HCT116 (cell line): Measurements from ENCODE around the gene MRAP2. TPM values are rescaled to one million over a fixed set of nuclear protein-coding genes. Genes with fewer than 3 reads are reported as not detected.

ENCODE experiments used
- ATAC-seq: fragments of 200-7000 bp; cut with Tn5 transposase; 2 replicates; pipeline ENCODE4 v1.9.1; 2020; ENCODE audit warnings: mild to moderate bottlenecking, moderate library complexity
- BruUV-seq: library from RNA; stranded (reverse); fragments of 400-500 nt; replicated peaks from 2 replicates; lab custom pipeline; 2021; lab: Mats Ljungman, UMichigan
- CTCF ChIA-PET: fragments of 300-600 bp; sonication (Branson Sonifier 250); formaldehyde crosslinking; loops from one replicate; lab custom pipeline; 2021; ENCODE audit warnings: antibody characterized with exemption; lab: Charles Lee
- POLR2A ChIA-PET: fragments of 300-600, 350-600 bp; sonication (Branson Sonifier 250); formaldehyde crosslinking; loops from one replicate; lab custom pipeline; 2021; ENCODE audit warnings: antibody characterized with exemption; lab: Charles Lee
- RAD21 ChIA-PET, 2 experiments: fragments of 300-600 bp; sonication (Branson Sonifier 250); formaldehyde crosslinking; loops; one replicate each; lab custom pipeline; 2023; ENCODE audit warnings: low total read pairs in 2 of 2; ENCODE audit not compliant: uncharacterized antibody in 2 of 2, unreplicated experiment in 2 of 2, low non-redundant PET in 1 of 2; lab: Charles Lee
- DNase-seq: peaks from one replicate; pipeline ENCODE4 v3.0.0-alpha.2; 2010; ENCODE audit warnings: low read depth, low spot score
- H2AFZ ChIP-seq: fragments of 200-600 bp; shearing (Covaris generic), sonication (generic); 2 replicates; pipeline ENCODE4 v1.6.1; 2017; ENCODE audit warnings: low read depth, mixed run types, mixed read lengths, antibody characterized with exemption, low read length; ENCODE audit not compliant: poor library complexity, severe bottlenecking
- H3K27ac ChIP-seq: 2 replicates; pipeline ENCODE4 v1.5.1; 2012; ENCODE audit warnings: low read depth, low read length
- H3K27me3 ChIP-seq: fragments of 200-600 bp; sonication (generic); 2 replicates; pipeline ENCODE4 v1.6.1; 2016; ENCODE audit warnings: mixed run types, low read length, mixed read lengths; ENCODE audit not compliant: insufficient read depth
- H3K36me3 ChIP-seq, 2 experiments: fragments of 200-500 bp in 1 of 2; fragments of 200-600 bp in 1 of 2; sonication (Bioruptor generic) in 1 of 2; sonication (generic) in 1 of 2; 2 replicates each; pipeline versions ENCODE4 v1.5.1 to v1.6.1; 2014 to 2016; ENCODE audit warnings: low read length in 2 of 2, inconsistent platforms in 1 of 2, mixed read lengths in 1 of 2, mixed run types in 1 of 2; ENCODE audit not compliant: insufficient read depth in 2 of 2, control insufficient read depth in 1 of 2
- H3K4me1 ChIP-seq, 2 experiments: fragments of 200-600 bp in 1 of 2; sonication (generic) in 1 of 2; 2 replicates each; pipeline versions ENCODE4 v1.5.1 to v1.6.1; 2012 to 2017; ENCODE audit warnings: low read length in 2 of 2, inconsistent platforms in 1 of 2, mild to moderate bottlenecking in 1 of 2, mixed read lengths in 1 of 2, mixed run types in 1 of 2, moderate library complexity in 1 of 2; ENCODE audit not compliant: insufficient read depth in 2 of 2, control insufficient read depth in 1 of 2
- H3K4me2 ChIP-seq: fragments of 200-600 bp; sonication (generic); 2 replicates; pipeline ENCODE4 v1.6.1; 2017; ENCODE audit warnings: mixed run types, low read length, mixed read lengths
- H3K4me3 ChIP-seq, 2 experiments: fragments of 200-600 bp in 1 of 2; sonication (generic) in 1 of 2; replicated peaks in 1 of 2; 2 replicates each; pipeline ENCODE4 v1.5.1; 2011 to 2016; ENCODE audit warnings: low read length in 2 of 2, control low read depth in 1 of 2, low read depth in 1 of 2, mild to moderate bottlenecking in 1 of 2, mixed read lengths in 1 of 2, mixed run types in 1 of 2
- H3K79me2 ChIP-seq: fragments of 200-600 bp; sonication (generic); 2 replicates; pipeline ENCODE4 v1.6.1; 2017; ENCODE audit warnings: mild to moderate bottlenecking, mixed run types, low read length, moderate library complexity, mixed read lengths; ENCODE audit not compliant: insufficient read depth
- H3K9ac ChIP-seq: fragments of 200-600 bp; sonication (generic); 2 replicates; pipeline ENCODE4 v1.6.1; 2016; ENCODE audit warnings: low read length, mixed read lengths
- H3K9me2 ChIP-seq: fragments of 200-600 bp; sonication (generic), shearing (Covaris generic); 2 replicates; pipeline ENCODE4 v1.6.1; 2017; ENCODE audit warnings: mixed run types, mild to moderate bottlenecking, moderate library complexity; ENCODE audit not compliant: insufficient read depth
- H3K9me3 ChIP-seq, 2 experiments: fragments of 200-500 bp in 1 of 2; fragments of 200-600 bp in 1 of 2; sonication (Bioruptor generic) in 1 of 2; sonication (generic) in 1 of 2; 2 replicates each; pipeline ENCODE4 v1.6.1; 2014 to 2017; ENCODE audit warnings: low read length in 2 of 2, mixed read lengths in 2 of 2, inconsistent platforms in 1 of 2, low read depth in 1 of 2, mild to moderate bottlenecking in 1 of 2, mixed run types in 1 of 2, moderate library complexity in 1 of 2; ENCODE audit not compliant: control insufficient read depth in 1 of 2, insufficient read depth in 1 of 2
- H4K20me1 ChIP-seq: fragments of 200-600 bp; sonication (generic), shearing (Covaris generic); 2 replicates; pipeline ENCODE4 v1.6.1; 2017; ENCODE audit warnings: mixed run types, mild to moderate bottlenecking, moderate library complexity; ENCODE audit not compliant: insufficient read depth
- ATF3 ChIP-seq: IDR thresholded peaks from 2 replicates; pipeline ENCODE4 v1.6.1; 2012
- CEBPB ChIP-seq: IDR thresholded peaks from 2 replicates; pipeline ENCODE4 v1.6.1; 2012; ENCODE audit warnings: low read depth
- CTCF ChIP-seq, 3 experiments: fragments of 200-600 bp in 1 of 3; sonication (generic) in 1 of 3; IDR thresholded peaks in 2 of 3; conservative IDR thresholded peaks in 1 of 3; 2 replicates each; pipeline ENCODE4 v1.5.1; 2012 to 2017; ENCODE audit warnings: low read depth in 2 of 3, low read length in 2 of 3, antibody characterized with exemption in 1 of 3, borderline replicate concordance in 1 of 3, control low read depth in 1 of 3, mild to moderate bottlenecking in 1 of 3, mixed read lengths in 1 of 3, mixed run types in 1 of 3, moderate library complexity in 1 of 3; ENCODE audit not compliant: insufficient read depth in 1 of 3
- EGR1 ChIP-seq: IDR thresholded peaks from 2 replicates; pipeline ENCODE4 v1.6.1; 2012; ENCODE audit warnings: low read depth
- ELF1 ChIP-seq: IDR thresholded peaks from 2 replicates; pipeline ENCODE4 v1.6.1; 2012; ENCODE audit warnings: low read depth, borderline replicate concordance
- EZH2 ChIP-seq: fragments of 200-600 bp; sonication (generic); IDR thresholded peaks from 2 replicates; pipeline ENCODE4 v1.6.1; 2017; ENCODE audit warnings: antibody characterized with exemption, mixed run types
- EZH2phosphoT487 ChIP-seq: fragments of 200-600 bp; IDR thresholded peaks from 2 replicates; pipeline ENCODE4 v1.6.1; 2018; ENCODE audit warnings: antibody characterized with exemption, borderline replicate concordance
- JUND ChIP-seq: IDR thresholded peaks from 2 replicates; pipeline ENCODE4 v1.6.1; 2012
- MAX ChIP-seq: IDR thresholded peaks from 2 replicates; pipeline ENCODE4 v1.6.1; 2012
- POLR2AphosphoS5 ChIP-seq: IDR thresholded peaks from 2 replicates; pipeline ENCODE4 v1.6.1; 2011; ENCODE audit warnings: mild to moderate bottlenecking, low read depth, low read length, moderate library complexity
- RAD21 ChIP-seq: IDR thresholded peaks from 2 replicates; pipeline ENCODE4 v1.6.1; 2012; ENCODE audit warnings: low read depth, mild to moderate bottlenecking
- REST ChIP-seq: IDR thresholded peaks from 2 replicates; pipeline ENCODE4 v1.6.1; 2012; ENCODE audit warnings: low read depth
- SIN3A ChIP-seq: IDR thresholded peaks from 2 replicates; pipeline ENCODE4 v1.6.1; 2012; ENCODE audit warnings: low read depth
- SP1 ChIP-seq: IDR thresholded peaks from 2 replicates; pipeline ENCODE4 v1.6.1; 2012; ENCODE audit warnings: low read depth
- TCF7L2 ChIP-seq: IDR thresholded peaks from 2 replicates; pipeline ENCODE4 v1.7.0; 2011; ENCODE audit warnings: borderline replicate concordance, inconsistent platforms; ENCODE audit not compliant: insufficient read depth, insufficient read length; ENCODE audit errors: extremely low read depth
- YY1 ChIP-seq: IDR thresholded peaks from 2 replicates; pipeline ENCODE4 v1.6.1; 2011; ENCODE audit warnings: low read length, low read depth, moderate library complexity, mild to moderate bottlenecking; ENCODE audit not compliant: insufficient replicate concordance; ENCODE audit errors: extremely low read depth
- ZBTB33 ChIP-seq: IDR thresholded peaks from 2 replicates; pipeline ENCODE4 v1.6.1; 2011; ENCODE audit warnings: mild to moderate bottlenecking, low read length, moderate library complexity; ENCODE audit not compliant: insufficient replicate concordance; ENCODE audit errors: extremely low read depth
- ZFX ChIP-seq: fragments of 450-650 bp; IDR thresholded peaks from 2 replicates; pipeline ENCODE4 v1.6.1; 2017
- ZNF274 ChIP-seq: fragments of 200-500 bp; sonication (Bioruptor generic); IDR thresholded peaks from 2 replicates; pipeline ENCODE4 v1.6.1; 2014; ENCODE audit warnings: mild to moderate bottlenecking, low read depth, low read length, inconsistent platforms
- intact Hi-C: fragments of 100-400 bp; cut with micrococcal nuclease; formaldehyde crosslinking; loops from 2 replicates; pipeline ENCODE4 v1.10.0; 2022
- total RNA-seq: library from RNA; stranded (reverse); gene quantifications from one replicate; pipeline ENCODE4 v1.2.1, GENCODE V29; 2021; ENCODE audit not compliant: unreplicated experiment

Gene MRAP2
- total RNA-seq, 1 experiment from 2014 or later = 1.4 TPM

GRCh38 chr6:84086545-84087429 lies 53.2 kb downstream of the MRAP2 start:
- Histone ChIP-seq H3K27ac (no peak overlapping the region), H3K79me2 (no peaks in the 10 kb centered on the region), H3K9me2 (no peaks in the 10 kb centered on the region), H3K27me3 (no peaks in the 10 kb centered on the region), H3K9ac (no peak overlapping the region), H3K36me3 (no peaks in the 10 kb centered on the region), H2AFZ (no peak overlapping the region), H3K4me2 (no peak overlapping the region), H4K20me1 (no peaks in the 10 kb centered on the region), H3K4me1 (no peaks in the 10 kb centered on the region), H3K4me3 (no peak overlapping the region), H3K9me3 (no peaks in the 10 kb centered on the region)
- DNase-seq (no peak), ATAC-seq (no peak)
- intact Hi-C loops = no loop called here
- ChIA-PET POLR2A (no interaction called here), RAD21 (no interaction called here), CTCF (no interaction called here)
- TF ChIP-seq EZH2phosphoT487 (no peak), ELF1 (no peak), MAX (no peak), SIN3A (no peak), CEBPB (no peak), YY1 (no peak), SP1 (no peak), ZFX (no peak), ZNF274 (no peak), CTCF (IDR thresholded peaks at IDR 0.05 in 2 of 3, conservative IDR thresholded peaks at IDR 0.05 in 1 of 3; ENCODE audit: borderline replicate concordance in 1 of 3, insufficient read depth in 1 of 3, low read depth in 2 of 3, low read length in 2 of 3) (no peak), JUND (no peak), TCF7L2 (no peak), RAD21 (no peak), EGR1 (no peak), EZH2 (no peak), POLR2AphosphoS5 (no peak), ZBTB33 (no peak), REST (no peak), ATF3 (no peak)
- BruUV-seq = no TSS peak
